GM12801 (cell line): ENCODE data around the gene RFNG.

Experiments
- CTCF ChIP-seq: IDR thresholded peaks from one replicate; pipeline ENCODE4 v1.5.1; 2011; ENCODE audit warnings: control low read depth; ENCODE audit not compliant: insufficient read length; ENCODE audit errors: extremely low read depth

Gene RFNG

DNA sequence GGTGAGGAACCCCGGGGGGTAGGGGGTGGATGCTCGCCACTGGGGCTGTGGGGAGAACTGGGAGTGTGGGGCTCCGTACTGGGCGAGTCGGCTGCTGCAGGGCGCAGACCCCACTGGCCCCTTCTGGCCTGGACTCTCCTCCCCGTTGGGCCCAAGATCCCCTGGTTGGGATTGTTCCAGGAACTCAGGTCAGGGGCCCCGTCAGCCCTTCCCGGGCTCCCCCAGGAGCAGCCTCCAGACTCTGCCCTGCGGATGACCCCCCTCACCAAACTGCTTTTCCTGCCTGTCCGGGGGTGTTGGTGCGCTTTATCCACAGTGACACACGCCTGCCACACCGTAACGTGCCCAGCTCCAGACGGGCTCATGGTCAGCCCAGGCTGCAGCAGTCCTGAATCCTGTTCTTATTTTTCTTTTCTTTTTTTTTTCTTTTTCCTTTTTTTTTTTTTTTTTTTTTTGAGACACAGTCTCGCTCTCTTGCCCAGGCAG is 50.0 kb downstream of the RFNG start:
- no peak for TF ChIP-seq CTCF

DNA sequence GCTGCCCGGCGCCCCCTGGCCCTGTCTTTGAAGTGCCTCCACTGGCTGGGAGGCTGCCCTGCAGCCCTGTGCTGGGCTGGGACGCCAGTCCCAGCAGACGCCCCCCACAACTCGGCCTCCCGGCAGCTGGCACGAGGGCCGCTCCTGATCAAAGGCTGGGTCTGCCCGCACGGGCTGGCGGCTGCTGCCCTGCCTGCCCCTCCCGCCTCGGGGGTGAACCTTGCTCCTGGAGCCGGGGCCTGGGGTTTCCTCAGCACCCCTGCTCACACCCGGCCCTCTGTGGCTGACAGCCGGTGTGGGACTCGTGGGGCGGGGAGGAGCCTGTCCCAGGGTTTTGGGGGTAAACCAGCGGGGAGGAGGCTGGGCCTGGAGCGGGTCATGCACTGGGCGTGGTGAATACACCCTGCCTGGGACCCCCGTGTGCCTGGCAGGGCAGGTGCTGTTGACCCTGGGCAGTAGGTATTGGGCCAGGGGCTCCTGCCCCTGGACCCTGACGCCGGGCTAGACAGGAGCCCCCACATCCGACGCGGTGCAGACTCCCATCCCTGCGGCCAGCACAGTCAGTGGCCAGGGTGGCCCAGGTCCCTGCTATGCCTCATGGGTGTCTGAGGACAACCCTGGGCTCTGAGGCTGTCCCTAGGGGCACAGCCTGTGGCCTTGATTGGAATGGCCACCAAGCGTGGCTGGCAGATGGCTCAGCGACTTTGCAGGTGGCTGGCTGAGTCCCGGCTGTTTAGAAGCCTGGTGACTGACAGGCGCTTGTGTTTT is 50.6 kb downstream of the RFNG start:
- no peak for TF ChIP-seq CTCF

DNA sequence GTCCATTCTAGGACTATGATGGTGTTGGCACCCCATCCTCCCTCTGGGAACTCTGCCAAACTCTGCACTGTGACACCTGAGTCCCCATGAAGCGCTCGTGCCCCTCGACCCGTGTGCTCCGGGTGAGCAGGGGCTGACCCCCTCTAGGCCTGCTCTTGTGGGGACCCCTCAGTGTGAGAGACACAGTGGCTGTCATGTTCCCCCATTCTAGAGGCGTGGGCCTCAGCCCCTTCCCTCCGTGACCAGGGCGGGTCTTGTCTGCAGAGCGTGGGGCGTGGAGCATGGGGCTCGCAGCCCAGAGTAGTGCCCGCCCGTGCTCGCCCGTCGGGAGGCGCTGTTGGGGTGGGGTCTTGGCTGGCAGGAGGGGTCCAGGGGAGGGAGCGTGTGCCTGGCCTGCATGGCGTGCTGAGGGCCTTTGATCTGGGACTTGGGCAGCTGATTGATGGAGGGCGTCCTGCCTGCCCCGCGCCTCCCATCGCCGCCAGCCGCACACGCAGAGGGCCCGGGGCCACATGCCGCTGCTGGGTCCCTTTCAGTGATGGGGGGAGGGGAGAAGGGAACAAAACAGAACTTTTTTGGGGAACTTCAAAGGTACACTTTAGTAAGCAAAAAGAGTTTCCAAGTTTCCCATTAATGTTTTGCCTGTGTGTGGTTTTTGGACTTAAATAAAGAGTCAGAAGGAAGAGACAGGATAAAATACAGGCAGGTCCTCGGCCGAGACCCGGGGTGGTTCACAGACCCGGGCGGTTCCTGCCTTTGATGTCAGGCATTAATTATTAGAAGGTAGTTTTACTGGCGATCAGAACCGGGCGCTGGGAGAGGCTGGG is 51.4 kb downstream of the RFNG start:
- no peak for TF ChIP-seq CTCF

DNA sequence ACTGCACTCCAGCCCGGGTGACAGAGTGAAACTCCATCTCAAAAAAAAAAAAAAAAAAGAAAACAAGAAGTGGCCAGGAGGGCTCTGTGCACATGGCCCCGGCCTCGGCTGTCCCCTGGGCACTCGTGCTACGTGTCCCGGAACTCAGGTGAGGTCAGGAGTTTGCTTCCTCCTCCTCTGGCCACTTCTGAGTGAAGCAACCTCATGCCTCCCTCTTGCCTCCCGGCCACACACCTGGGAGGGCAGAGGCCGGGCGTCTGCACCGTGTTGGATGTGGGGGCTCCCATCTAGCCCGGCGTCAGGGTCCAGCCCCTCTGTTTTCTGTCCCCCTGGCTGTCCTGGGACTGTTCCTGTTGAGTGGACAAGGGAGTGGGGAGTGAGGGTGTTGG is 52.0 kb downstream of the RFNG start:
- no peak for TF ChIP-seq CTCF

GRCh38 chr17:81998691-81999438 is 52.7 kb downstream of the RFNG start:
- TF ChIP-seq CTCF = no peak

GRCh38 chr17:81998212-81998611 is 53.4 kb downstream of the RFNG start:
- no peak for TF ChIP-seq CTCF
